CD4-positive, alpha-beta T cell treated with Interleukin-2 at 100 ng/mL for 4 hours (primary cell): ENCODE results near the gene CSNK2A2.
A peak's percentile ranks its signal among the peaks of the same experiment; 100 is the strongest.

ENCODE experiments used
- DNase-seq: peaks from one replicate; pipeline ENCODE4 v3.0.0-alpha.2; 2020; ENCODE audit warnings: low spot score

Gene CSNK2A2

DNA sequence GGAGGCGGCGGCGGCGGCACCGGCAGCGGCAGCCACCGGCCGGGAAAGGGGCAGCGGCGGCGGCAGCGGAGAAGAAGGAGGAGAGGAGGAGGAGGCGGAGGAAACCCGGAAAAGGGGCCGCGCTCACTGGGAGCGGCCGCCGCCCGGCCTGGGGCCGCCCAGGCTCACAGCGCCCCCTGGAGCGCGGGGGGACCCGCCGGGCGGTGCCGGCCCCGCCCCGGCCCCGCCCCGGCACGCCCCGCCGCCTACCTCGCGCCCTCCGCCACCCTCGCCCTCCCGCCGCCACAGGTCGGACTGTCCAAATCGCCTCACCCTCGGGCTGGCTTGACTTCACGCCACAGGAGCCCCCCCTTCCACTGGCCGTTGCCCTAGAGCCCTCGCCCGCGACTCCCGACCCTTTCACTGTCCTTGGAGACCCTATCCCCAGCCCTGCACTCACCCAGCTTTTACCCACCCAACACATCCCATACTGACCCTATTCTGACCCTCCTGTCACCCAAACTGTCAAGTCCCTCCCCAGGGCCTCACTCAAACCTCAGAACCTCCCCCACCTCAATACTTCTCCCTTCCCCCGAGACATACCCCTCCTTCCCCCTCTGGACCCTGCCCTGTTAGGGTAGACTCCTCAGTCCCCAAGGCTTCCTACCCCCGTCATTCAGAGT lies at the start of gene CSNK2A2:
Gene CSNK2A2, minus strand, starts transcription at position 85 of the 662 bp plus-strand sequence. CDS start 370 bp downstream, outside the sequence.
- DNase-seq, result peak; percentile 71

- DNase-seq, result no peak
Measured at GRCh38 chr16:58243528-58244004, 45.7 kb upstream of the CSNK2A2 start.

DNA sequence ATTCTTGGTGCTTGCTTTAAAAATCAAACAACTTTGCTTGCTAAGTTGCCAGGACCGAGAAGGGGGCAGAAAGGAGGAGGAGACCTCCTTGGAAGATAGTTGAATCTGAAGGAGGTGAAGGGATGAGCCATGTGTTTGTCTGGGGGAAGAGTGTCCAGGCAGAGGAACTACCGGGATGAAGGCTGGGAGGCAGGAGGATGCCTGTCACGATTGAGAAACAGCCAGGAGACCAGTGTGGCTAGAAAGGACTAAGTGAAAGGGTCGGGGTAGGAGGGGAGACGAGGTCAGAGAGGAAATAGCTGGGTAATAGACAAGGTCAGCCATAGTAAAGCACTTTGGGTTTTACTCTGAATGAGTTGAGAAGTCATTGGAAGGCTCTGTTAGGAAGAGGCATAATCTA lies 38.9 kb upstream of the CSNK2A2 start:
- DNase-seq, result no peak

DNA sequence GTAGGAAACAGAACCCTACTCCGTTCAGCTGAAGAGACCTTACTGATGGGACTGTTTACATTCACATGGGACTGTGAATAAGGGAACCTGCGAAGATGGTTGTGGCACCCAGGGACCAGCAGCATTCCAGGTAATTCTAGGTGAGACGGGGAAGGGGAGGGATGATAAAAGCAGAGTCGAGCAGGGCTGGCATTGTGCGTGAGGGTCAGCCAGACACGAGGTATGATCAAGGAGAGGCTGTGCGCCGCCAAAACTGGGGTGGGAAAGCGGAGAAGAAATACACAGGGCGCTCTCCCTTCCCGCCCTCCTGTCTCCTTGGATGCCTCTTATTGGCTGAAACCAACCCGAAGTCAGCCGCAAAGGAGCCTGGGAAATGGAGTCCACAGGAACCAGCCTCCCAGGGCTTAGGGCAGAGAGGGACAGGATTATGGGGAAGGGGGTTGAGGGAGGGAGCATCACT lies 38.4 kb upstream of the CSNK2A2 start:
- DNase-seq, result peak; percentile 65

DNA sequence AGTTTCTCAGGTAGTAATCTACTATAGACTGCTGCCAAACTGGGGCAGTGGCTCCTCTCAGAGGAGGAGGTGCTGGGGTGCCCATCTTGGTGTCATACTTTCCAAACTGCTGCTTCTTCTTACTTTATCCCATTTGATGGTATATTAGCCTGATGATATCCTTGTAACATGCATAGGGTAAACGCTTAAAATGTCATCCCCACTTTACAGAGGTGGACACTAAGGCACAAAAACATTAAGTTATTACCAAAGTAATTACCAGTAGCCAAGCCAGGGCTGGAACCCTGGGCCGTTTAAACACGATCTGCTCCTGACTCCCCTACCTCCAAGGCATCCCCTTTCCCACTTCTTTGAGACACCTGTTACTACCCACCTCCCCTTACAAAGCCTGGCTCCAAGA lies 37.8 kb upstream of the CSNK2A2 start:
- DNase-seq, result no peak

GRCh38 chr16:58234831-58235595 lies 37.1 kb upstream of the CSNK2A2 start:
- DNase-seq, result no peak

DNA sequence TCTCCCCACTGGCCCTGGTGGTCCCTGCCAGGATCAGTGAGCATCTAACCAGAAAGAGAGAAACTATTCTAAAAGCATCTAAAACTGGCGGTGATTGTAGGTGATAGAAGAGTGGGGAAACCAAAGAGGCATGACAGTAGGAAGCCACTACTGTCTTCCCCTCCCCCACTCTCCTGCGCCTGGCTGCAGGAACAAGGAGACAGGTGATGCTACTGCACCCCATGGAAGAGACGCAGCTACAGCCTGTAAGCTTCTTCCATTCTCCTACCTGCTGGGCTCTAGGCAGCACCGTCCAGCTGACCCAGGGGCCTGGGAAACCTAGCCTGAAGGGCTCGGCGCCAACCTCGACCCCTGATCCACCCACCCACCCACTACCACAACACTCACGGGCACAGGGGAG lies 32.4 kb upstream of the CSNK2A2 start:
- DNase-seq, result no peak

DNA sequence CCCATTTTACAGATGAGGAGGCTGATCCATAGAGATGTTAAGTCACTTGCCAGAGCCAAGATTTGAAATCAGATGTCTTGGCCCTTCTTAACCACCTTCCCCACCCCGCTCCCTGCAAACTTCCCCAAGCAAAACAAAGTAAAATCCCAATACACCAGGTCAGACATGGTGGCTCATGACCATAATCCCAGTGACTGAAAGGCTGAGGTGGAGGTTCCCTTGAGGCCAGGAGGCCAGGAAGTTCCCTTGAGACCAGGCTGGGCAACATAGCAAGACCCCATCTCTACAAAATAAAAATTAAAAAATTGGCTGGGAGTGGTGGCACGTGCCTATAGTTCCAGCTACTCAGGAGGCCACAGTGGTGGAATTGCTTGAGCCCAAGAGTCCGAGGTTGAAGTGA lies 28.9 kb upstream of the CSNK2A2 start:
- no peak for DNase-seq

DNA sequence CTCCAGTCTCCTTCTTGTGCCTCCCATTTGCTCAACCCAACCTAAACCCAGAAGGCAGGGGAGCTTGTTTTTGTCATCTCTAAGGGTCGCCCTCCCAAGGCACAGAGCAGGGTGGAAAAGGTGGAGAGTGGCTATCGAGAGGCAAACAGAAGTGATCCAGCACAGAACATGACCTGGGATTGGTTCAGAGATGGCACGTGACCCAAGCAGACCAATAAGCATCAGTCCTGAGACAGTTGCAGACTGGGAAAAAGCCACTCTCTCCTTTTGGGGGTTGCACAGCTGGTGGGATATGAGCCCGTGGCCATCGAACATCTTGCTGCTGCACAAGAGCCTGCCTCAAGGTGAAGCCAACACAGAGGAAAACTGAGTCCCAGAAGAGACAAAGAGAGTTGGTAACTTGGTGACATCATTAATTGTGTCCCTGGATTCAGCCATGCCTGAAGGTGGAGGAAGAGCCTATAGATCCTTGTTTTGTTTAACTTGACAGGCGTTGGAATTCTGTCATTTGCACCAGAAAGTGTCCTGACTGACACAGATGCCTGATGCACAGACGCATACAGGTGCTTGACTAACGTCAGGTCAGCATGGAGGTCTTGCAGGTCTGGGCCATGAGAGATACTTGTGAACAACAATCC lies 28.2 kb upstream of the CSNK2A2 start:
- no peak for DNase-seq

DNA sequence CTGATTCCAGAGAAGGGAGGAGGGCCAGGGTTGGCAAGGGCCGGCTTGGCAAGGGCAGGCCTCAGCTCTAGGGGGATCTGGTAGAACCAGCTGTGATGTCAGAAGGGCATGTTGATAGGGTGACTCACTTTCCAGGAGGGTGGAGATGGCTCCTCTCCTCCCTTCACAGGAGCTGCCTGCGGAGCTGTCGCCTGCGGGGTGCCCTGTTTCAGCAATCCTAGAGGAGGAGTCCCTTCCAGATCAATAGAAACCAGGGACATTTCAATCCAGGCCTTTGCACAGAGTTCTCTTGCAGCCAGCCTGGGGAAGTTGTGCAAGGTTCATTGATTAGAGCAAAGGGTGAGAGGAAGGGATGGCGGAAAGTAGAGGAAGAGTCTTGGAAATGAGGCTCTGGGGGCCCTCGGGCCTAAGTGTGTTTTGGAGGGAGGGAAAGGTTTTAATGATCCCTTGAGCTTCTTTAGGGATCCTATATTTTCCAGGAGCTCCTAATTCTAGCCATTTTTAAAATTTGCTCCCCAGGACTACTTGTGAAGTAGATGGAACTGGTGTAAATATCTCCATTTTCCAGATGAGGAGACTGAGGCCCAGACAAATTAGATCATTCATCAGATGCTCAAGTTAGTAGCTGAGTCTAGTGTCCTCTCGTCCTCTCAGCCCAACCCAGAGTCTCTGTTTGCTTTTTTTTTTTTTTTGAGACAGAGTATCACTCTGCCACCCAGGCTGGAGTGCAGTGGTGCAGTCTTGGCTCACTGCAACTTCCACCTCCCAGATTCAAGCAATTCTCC lies 24.8 kb upstream of the CSNK2A2 start:
- no peak for DNase-seq

DNA sequence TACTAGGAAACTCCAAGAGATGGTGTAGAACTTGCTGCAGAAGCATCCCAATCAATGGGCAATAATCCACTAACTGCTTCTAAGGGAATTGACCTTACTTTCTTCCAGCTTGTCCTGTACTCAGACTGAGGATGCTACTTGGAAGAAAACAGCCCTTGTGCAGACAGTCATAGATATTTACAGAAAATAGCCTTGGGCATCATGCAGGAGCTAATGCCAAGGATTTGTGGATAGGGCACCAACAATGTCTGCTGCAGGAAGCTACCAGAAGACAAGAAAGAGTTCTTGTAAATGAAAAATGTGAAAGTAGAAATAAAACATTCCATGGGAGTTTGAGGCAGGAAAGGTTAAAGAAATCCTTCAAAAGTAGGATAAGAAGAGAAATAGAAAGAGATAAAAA lies 21.5 kb upstream of the CSNK2A2 start:
- no peak for DNase-seq

GRCh38 chr16:58218786-58219185 lies 20.9 kb upstream of the CSNK2A2 start:
- DNase-seq, result no peak

DNA sequence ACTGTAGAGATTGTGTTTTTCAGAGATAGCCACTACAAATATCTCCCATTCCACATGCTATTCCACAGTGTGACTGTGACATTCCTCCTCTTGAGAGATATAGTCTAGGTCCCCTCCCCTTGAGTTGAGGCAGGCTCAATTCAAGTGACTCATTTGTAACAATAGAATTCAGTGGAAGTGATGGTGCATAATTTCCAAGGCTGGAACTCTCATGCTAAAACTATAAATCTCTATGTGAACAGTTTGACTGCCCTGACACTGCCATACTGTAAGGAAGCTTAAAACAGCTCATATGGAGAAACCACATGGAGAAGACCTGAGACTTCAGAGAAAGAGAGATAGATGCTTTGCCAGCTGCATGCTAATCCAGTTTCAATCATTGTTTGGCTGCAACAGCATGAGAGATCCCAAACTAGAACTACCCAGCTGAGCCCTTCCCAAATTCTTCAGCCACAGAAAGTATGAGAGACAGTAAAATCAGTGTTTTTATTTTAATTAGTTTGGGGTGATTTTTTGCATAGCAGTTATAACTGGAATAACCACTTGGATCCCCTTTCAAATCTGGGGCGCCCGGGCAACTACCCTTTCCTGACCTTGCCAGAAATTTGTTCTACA lies 19.5 kb upstream of the CSNK2A2 start:
- no peak for DNase-seq

- no peak for DNase-seq
Measured at GRCh38 chr16:58212824-58213655, 15.1 kb upstream of the CSNK2A2 start.

- no peak for DNase-seq
Measured at GRCh38 chr16:58211846-58212245, 13.9 kb upstream of the CSNK2A2 start.

GRCh38 chr16:58211245-58211644 lies 13.3 kb upstream of the CSNK2A2 start:
- DNase-seq, result no peak

DNA sequence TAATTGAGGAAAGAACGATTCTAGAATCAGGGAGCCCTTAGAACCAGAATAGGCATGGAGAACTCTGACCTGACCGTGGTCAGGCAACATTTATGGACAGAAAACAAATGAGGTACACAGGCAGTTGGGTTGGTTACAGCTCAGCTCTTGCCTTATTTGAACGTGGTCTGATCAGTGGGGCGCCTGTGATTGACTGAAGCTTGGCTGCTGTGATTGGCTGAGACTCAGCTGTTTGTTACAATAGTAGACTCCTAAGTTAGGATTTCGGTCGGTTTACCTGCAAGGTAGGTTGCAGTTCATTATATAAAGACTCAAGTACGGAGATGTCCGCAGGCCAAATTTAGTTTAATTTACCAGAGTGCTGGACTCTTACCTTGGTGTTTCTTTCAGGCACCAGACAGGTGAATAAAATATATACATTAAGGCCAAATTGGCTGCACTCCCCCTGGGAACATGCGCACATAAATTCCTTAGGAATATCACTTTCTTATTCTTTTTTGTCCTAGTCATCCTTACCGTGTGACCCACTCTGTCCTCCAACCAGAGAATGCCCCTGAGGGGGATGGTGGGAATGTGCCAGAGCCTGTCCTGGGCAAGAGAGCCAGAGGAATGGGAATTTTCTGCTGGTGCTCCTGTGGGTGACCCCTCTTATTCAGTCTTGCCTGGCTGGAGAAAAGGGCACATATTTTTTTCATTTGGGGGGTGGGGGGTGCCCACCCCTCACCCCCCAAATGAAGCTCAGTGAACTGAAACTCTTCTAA lies 7.5 kb upstream of the CSNK2A2 start:
- DNase-seq, result no peak

DNA sequence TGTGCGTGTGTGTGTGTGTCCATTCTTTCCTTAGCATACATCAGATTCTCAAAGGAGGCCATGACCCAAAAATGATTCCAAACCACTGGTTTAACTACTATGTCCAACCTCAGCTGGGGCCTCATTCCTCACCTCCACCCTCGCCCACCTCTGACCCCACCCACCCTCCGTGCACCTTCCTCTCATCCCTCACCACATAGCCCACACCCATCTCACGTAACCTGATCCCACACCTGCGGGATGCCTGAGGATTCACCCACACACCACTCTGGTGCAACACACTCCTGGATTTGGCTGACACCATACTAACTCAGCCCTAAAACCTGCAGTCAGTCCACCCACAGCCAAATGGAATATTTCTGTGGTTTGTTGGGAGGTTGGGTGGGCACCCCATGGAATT lies 3.3 kb upstream of the CSNK2A2 start:
- no peak for DNase-seq

GRCh38 chr16:58200004-58200797 lies 2.3 kb upstream of the CSNK2A2 start:
- DNase-seq, result no peak
